ENCODE data around the gene DHX38.
"Not testable (repeated sequence)": the region's sequence is repeated elsewhere in the genome, so short reads cannot be mapped to it uniquely, and the experiment has no call there.

The DHX38 gene

DNA sequence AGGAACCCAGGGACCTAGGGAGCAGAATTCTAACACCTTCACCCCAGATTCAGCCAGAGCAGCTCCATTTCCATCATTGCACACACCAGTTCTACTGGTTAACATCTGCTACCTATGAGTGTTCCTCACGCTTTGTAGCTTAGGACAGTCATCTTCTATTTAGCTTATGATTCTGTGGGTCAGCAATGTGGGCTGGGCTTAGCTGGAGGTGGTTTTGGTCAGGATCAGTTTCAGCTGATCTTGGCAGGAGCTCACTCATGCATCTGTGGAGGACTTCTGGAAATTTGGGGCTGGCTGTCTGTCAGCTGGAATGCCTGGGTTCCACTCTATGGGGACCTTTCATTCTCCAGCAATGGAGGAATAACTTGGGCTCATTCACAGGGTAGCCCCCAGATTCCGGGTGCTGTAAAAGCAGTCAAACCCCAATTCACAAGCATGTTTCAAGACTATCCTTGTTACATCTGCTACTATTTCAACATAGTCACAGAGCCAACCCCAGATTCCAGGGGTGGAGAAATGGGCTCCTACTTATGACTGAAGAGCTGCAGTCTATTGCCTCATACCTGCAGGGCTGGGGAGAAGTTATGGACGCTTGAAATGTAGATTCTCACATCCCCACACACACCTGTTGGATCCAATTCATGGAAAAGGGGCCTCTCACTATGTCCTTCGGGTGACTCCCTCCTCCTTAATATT is 42.7 kb upstream of the DHX38 start:
- no peak overlapping the region for H3K18ac ChIP-seq (ENCODE audit: low read length)
- H4K91ac ChIP-seq (ENCODE audit: low read depth, low read length): no peak overlapping the region
- no peak overlapping the region for H2AK5ac ChIP-seq (ENCODE audit: low read length)
- H3K4ac ChIP-seq (ENCODE audit: low read depth, low read length): no peak overlapping the region
- no peak overlapping the region for H3K4me2 ChIP-seq (ENCODE audit: low read length)
- DNase-seq: no peak
- no peak overlapping the region for H2BK120ac ChIP-seq (ENCODE audit: insufficient read depth, low read length, poor library complexity)
- no peak overlapping the region for H3K23ac ChIP-seq (ENCODE audit: low read length)
- no peak overlapping the region for H3K4me3 ChIP-seq (ENCODE audit: low read depth, low read length)
- no peak overlapping the region for H2AFZ ChIP-seq (ENCODE audit: insufficient read depth, low read length, poor library complexity)
- H3K9me3 ChIP-seq (ENCODE audit: insufficient read depth, low read depth, low read length): peaks cover 3% of the 10 kb centered on the region
- H2BK5ac ChIP-seq (ENCODE audit: low read depth, low read length, poor library complexity): no peak overlapping the region
- no peak overlapping the region for H3K14ac ChIP-seq (ENCODE audit: low read length)
- no peaks in the 10 kb centered on the region for H3K4me1 ChIP-seq (ENCODE audit: control insufficient read depth in 1 of 2, insufficient read depth in 2 of 2, low read length in 2 of 2)
- no peak overlapping the region for H4K12ac ChIP-seq (ENCODE audit: low read depth, low read length)
- H3K79me2 ChIP-seq (ENCODE audit: control insufficient read depth, insufficient read depth, low read length, poor library complexity): no peaks in the 10 kb centered on the region
- no peak overlapping the region for H4K8ac ChIP-seq (ENCODE audit: low read depth, low read length)
- no peaks in the 10 kb centered on the region for H3K79me1 ChIP-seq (ENCODE audit: low read length)
- no peak overlapping the region for H3K9ac ChIP-seq (ENCODE audit: low read length)
- no peaks in the 10 kb centered on the region for H3K36me3 ChIP-seq (ENCODE audit: control insufficient read depth in 1 of 2, insufficient read depth in 2 of 2, low read length in 2 of 2)
- no CpG with 5 or more reads among the region's 4 CpGs for WGBS (ENCODE audit: extremely low coverage, insufficient coverage, insufficient read length)
- no peak overlapping the region for H3K27ac ChIP-seq (ENCODE audit: low read depth, low read length)
- no peaks in the 10 kb centered on the region for H3K27me3 ChIP-seq (ENCODE audit: insufficient read depth, low read length)
- no peak overlapping the region for H2BK12ac ChIP-seq (ENCODE audit: low read length)

DNA sequence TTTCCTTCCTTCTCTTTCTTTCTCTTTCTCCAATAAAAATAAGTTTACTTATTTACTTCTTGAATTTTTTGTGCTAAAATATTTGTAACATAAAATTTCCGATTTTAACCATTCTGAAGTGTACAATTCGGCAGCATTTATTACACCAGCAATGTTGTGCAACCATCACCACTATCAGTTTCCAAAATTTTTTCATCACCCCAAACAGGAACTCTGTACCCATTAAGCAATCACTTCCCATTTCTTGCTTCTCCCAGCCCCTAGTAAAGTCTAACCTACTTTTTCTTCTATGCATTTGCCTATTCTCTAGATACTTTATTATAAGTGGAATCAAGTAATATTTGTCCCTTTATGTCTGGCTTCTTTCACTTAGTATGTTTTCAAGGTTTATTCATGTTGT is 41.8 kb upstream of the DHX38 start:
- no CpG with 5 or more reads among the region's 2 CpGs for WGBS (ENCODE audit: extremely low coverage, insufficient coverage, insufficient read length)
- Histone ChIP-seq H3K79me2 (ENCODE audit: control insufficient read depth, insufficient read depth, low read length, poor library complexity) (no peaks in the 10 kb centered on the region), H3K14ac (ENCODE audit: low read length) (no peak overlapping the region), H3K18ac (ENCODE audit: low read length) (no peak overlapping the region), H3K4me1 (ENCODE audit: control insufficient read depth in 1 of 2, insufficient read depth in 2 of 2, low read length in 2 of 2) (no peaks in the 10 kb centered on the region), H3K79me1 (ENCODE audit: low read length) (no peaks in the 10 kb centered on the region), H3K27me3 (ENCODE audit: insufficient read depth, low read length) (no peaks in the 10 kb centered on the region), H4K12ac (ENCODE audit: low read depth, low read length) (no peak overlapping the region), H3K4ac (ENCODE audit: low read depth, low read length) (no peak overlapping the region), H2AFZ (ENCODE audit: insufficient read depth, low read length, poor library complexity) (no peak overlapping the region), H4K8ac (ENCODE audit: low read depth, low read length) (no peak overlapping the region), H2BK12ac (ENCODE audit: low read length) (no peak overlapping the region), H3K4me2 (ENCODE audit: low read length) (no peak overlapping the region), H3K9ac (ENCODE audit: low read length) (no peak overlapping the region), H2BK5ac (ENCODE audit: low read depth, low read length, poor library complexity) (no peak overlapping the region), H2BK120ac (ENCODE audit: insufficient read depth, low read length, poor library complexity) (no peak overlapping the region), H3K36me3 (ENCODE audit: control insufficient read depth in 1 of 2, insufficient read depth in 2 of 2, low read length in 2 of 2) (no peaks in the 10 kb centered on the region), H3K4me3 (ENCODE audit: low read depth, low read length) (no peak overlapping the region), H3K27ac (ENCODE audit: low read depth, low read length) (no peak overlapping the region), H4K91ac (ENCODE audit: low read depth, low read length) (no peak overlapping the region), H3K23ac (ENCODE audit: low read length) (no peak overlapping the region), H3K9me3 (ENCODE audit: insufficient read depth, low read depth, low read length) (peaks cover 3% of the 10 kb centered on the region), H2AK5ac (ENCODE audit: low read length) (no peak overlapping the region)
- no peak for DNase-seq

DNA sequence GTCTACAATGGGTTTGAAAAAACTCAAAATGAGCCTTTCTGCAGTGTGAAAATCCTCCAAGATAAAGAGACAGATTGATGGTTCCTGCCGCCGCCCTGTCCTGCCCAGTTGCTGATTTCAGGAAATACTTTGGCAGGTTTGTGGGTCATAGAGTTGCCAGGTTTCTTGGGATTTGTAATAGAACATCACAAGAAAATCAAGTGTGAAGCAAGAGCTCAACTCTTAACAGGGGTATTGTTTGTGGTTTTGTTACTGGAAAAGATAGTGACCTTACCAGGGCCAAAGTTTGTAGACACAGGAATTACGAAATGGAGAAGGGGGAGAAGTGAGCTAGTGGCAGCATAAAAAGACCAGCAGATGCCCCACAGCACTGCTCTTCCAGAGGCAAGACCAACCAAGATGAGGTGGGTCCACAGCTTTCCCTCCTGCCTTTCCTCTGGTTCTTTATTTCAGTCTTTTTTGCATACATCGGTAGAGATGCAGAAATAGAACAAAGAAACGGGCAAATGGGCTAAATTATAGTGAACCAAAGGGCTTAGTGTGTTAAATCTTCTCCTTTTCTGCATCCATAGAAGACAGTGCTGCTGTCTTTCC is 39.3 kb upstream of the DHX38 start, which contains the start of gene HP:
Gene HP (plus strand): TSS at position 252 of the 594 bp plus-strand sequence. CDS start 148 bp downstream, at position 400.
- WGBS (ENCODE audit: extremely low coverage, insufficient coverage, insufficient read length): no CpG with 5 or more reads among the region's 5 CpGs
- DNase-seq; H3K18ac ChIP-seq (ENCODE audit: low read length): not testable (repeated sequence)

GRCh38 chr16:72055911-72056310 is 37.7 kb upstream of the DHX38 start:
- Histone ChIP-seq H4K12ac (ENCODE audit: low read depth, low read length) (no peak overlapping the region), H4K91ac (ENCODE audit: low read depth, low read length) (no peak overlapping the region), H2AFZ (ENCODE audit: insufficient read depth, low read length, poor library complexity) (no peak overlapping the region), H3K27me3 (ENCODE audit: insufficient read depth, low read length) (no peaks in the 10 kb centered on the region), H3K4me1 (ENCODE audit: control insufficient read depth in 1 of 2, insufficient read depth in 2 of 2, low read length in 2 of 2) (no peaks in the 10 kb centered on the region), H3K9me3 (ENCODE audit: insufficient read depth, low read depth, low read length) (no peaks in the 10 kb centered on the region), H4K8ac (ENCODE audit: low read depth, low read length) (no peak overlapping the region), H3K79me1 (ENCODE audit: low read length) (no peaks in the 10 kb centered on the region), H3K79me2 (ENCODE audit: control insufficient read depth, insufficient read depth, low read length, poor library complexity) (no peaks in the 10 kb centered on the region), H2BK5ac (ENCODE audit: low read depth, low read length, poor library complexity) (no peak overlapping the region), H3K36me3 (ENCODE audit: control insufficient read depth in 1 of 2, insufficient read depth in 2 of 2, low read length in 2 of 2) (no peaks in the 10 kb centered on the region), H3K9ac (ENCODE audit: low read length) (no peak overlapping the region), H3K27ac (ENCODE audit: low read depth, low read length) (no peak overlapping the region), H3K4me3 (ENCODE audit: low read depth, low read length) (no peak overlapping the region), H3K18ac (ENCODE audit: low read length) (no peak overlapping the region), H3K4ac (ENCODE audit: low read depth, low read length) (no peak overlapping the region), H2BK12ac (ENCODE audit: low read length) (no peak overlapping the region), H2AK5ac (ENCODE audit: low read length) (no peak overlapping the region), H3K4me2 (ENCODE audit: low read length) (no peak overlapping the region), H3K14ac (ENCODE audit: low read length) (no peak overlapping the region), H2BK120ac (ENCODE audit: insufficient read depth, low read length, poor library complexity) (no peak overlapping the region), H3K23ac (ENCODE audit: low read length) (no peak overlapping the region)
- no CpG with 5 or more reads among the region's 4 CpGs for WGBS (ENCODE audit: extremely low coverage, insufficient coverage, insufficient read length)
- no peak for DNase-seq

More for the DNA sequence above, 39.3 kb upstream of the DHX38 start, which contains the start of gene HP:
- not testable (repeated sequence) for H2AFZ ChIP-seq (ENCODE audit: insufficient read depth, low read length, poor library complexity); H2BK5ac ChIP-seq (ENCODE audit: low read depth, low read length, poor library complexity); H3K79me2 ChIP-seq (ENCODE audit: control insufficient read depth, insufficient read depth, low read length, poor library complexity); H3K9me3 ChIP-seq (ENCODE audit: insufficient read depth, low read depth, low read length); H3K4me2 ChIP-seq (ENCODE audit: low read length); H3K14ac ChIP-seq (ENCODE audit: low read length); H2AK5ac ChIP-seq (ENCODE audit: low read length); H3K36me3 ChIP-seq (ENCODE audit: control insufficient read depth in 1 of 2, insufficient read depth in 2 of 2, low read length in 2 of 2); H4K91ac ChIP-seq (ENCODE audit: low read depth, low read length); H3K79me1 ChIP-seq (ENCODE audit: low read length); H3K4me1 ChIP-seq (ENCODE audit: control insufficient read depth in 1 of 2, insufficient read depth in 2 of 2, low read length in 2 of 2); H3K27me3 ChIP-seq (ENCODE audit: insufficient read depth, low read length); H3K27ac ChIP-seq (ENCODE audit: low read depth, low read length); H3K4me3 ChIP-seq (ENCODE audit: low read depth, low read length); H2BK120ac ChIP-seq (ENCODE audit: insufficient read depth, low read length, poor library complexity); H3K4ac ChIP-seq (ENCODE audit: low read depth, low read length); H4K8ac ChIP-seq (ENCODE audit: low read depth, low read length); H4K12ac ChIP-seq (ENCODE audit: low read depth, low read length); H2BK12ac ChIP-seq (ENCODE audit: low read length); H3K9ac ChIP-seq (ENCODE audit: low read length); H3K23ac ChIP-seq (ENCODE audit: low read length)
